Measurements from ENCODE around the gene C3orf49.

Gene C3orf49

GRCh38 chr3:63819151-63819398, at the start of gene C3orf49:
C3orf49 (plus strand) TSS chr3:63819299; CDS start chr3:63819472, 173 bp downstream.
- Mint-ChIP-seq H3K27me3 (no peaks in the 10 kb centered on the region), H3K27ac (no peak within 1 kb of the TSS), H3K4me1 (no peaks in the 10 kb centered on the region), H3K4me3 (no peak within 1 kb of the TSS), H3K9me3 (no peaks in the 10 kb centered on the region), H3K36me3 (no peaks in the 10 kb centered on the region)

- Mint-ChIP-seq H3K36me3 (no peaks in the 10 kb centered on the region), H3K4me3 (no peak overlapping the region), H3K4me1 (no peaks in the 10 kb centered on the region), H3K27me3 (peaks cover 1% of the 10 kb centered on the region), H3K27ac (no peak overlapping the region), H3K9me3 (no peaks in the 10 kb centered on the region)
These were observed 44.3 kb upstream of the C3orf49 start for GRCh38 chr3:63774781-63775180.

GRCh38 chr3:63779227-63779626, 39.9 kb upstream of the C3orf49 start:
- Mint-ChIP-seq H3K36me3 (peaks cover 1% of the 10 kb centered on the region), H3K4me1 (no peaks in the 10 kb centered on the region), H3K9me3 (no peaks in the 10 kb centered on the region), H3K27me3 (peaks cover 1% of the 10 kb centered on the region), H3K27ac (no peak overlapping the region), H3K4me3 (no peak overlapping the region)

- no peak overlapping the region for H3K27ac Mint-ChIP-seq
- H3K9me3 Mint-ChIP-seq = no peaks in the 10 kb centered on the region
- H3K36me3 Mint-ChIP-seq = no peaks in the 10 kb centered on the region
- H3K4me3 Mint-ChIP-seq = no peak overlapping the region
- peaks cover 1% of the 10 kb centered on the region for H3K27me3 Mint-ChIP-seq
- H3K4me1 Mint-ChIP-seq = no peaks in the 10 kb centered on the region
These were observed 27.1 kb upstream of the C3orf49 start for GRCh38 chr3:63791974-63792373.

GRCh38 chr3:63795438-63795837, 23.7 kb upstream of the C3orf49 start:
- Mint-ChIP-seq H3K9me3 (no peaks in the 10 kb centered on the region), H3K27ac (no peak overlapping the region), H3K27me3 (no peaks in the 10 kb centered on the region), H3K36me3 (peaks cover 1% of the 10 kb centered on the region), H3K4me1 (no peaks in the 10 kb centered on the region), H3K4me3 (no peak overlapping the region)

- Mint-ChIP-seq H3K4me3 (no peak overlapping the region), H3K27me3 (no peaks in the 10 kb centered on the region), H3K9me3 (no peaks in the 10 kb centered on the region), H3K36me3 (peaks cover 1% of the 10 kb centered on the region), H3K4me1 (no peaks in the 10 kb centered on the region), H3K27ac (no peak overlapping the region)
These were observed 20.6 kb upstream of the C3orf49 start for GRCh38 chr3:63798544-63798943.

- no peaks in the 10 kb centered on the region for H3K27me3 Mint-ChIP-seq
- no peaks in the 10 kb centered on the region for H3K4me1 Mint-ChIP-seq
- peaks cover 1% of the 10 kb centered on the region for H3K36me3 Mint-ChIP-seq
- H3K4me3 Mint-ChIP-seq = no peak overlapping the region
- no peaks in the 10 kb centered on the region for H3K9me3 Mint-ChIP-seq
- no peak overlapping the region for H3K27ac Mint-ChIP-seq
These were observed 20.1 kb upstream of the C3orf49 start for GRCh38 chr3:63798949-63799348.

- H3K36me3 Mint-ChIP-seq = peaks cover 1% of the 10 kb centered on the region
- H3K4me3 Mint-ChIP-seq = no peak overlapping the region
- H3K27me3 Mint-ChIP-seq = no peaks in the 10 kb centered on the region
- no peaks in the 10 kb centered on the region for H3K4me1 Mint-ChIP-seq
- H3K9me3 Mint-ChIP-seq = no peaks in the 10 kb centered on the region
- no peak overlapping the region for H3K27ac Mint-ChIP-seq
These were observed 19.0 kb upstream of the C3orf49 start for GRCh38 chr3:63800097-63800496.

GRCh38 chr3:63803911-63804310, 15.2 kb upstream of the C3orf49 start:
- Mint-ChIP-seq H3K4me1 (no peaks in the 10 kb centered on the region), H3K27ac (no peak overlapping the region)

GRCh38 chr3:63807961-63808565, 11.0 kb upstream of the C3orf49 start:
- H3K27ac Mint-ChIP-seq = no peak overlapping the region
- H3K27me3 Mint-ChIP-seq = no peaks in the 10 kb centered on the region
- no peaks in the 10 kb centered on the region for H3K36me3 Mint-ChIP-seq
- no peak overlapping the region for H3K4me3 Mint-ChIP-seq
- H3K9me3 Mint-ChIP-seq = no peaks in the 10 kb centered on the region
- no peaks in the 10 kb centered on the region for H3K4me1 Mint-ChIP-seq

More at GRCh38 chr3:63803911-63804310, 15.2 kb upstream of the C3orf49 start:
- peaks cover 1% of the 10 kb centered on the region for H3K36me3 Mint-ChIP-seq
- H3K9me3 Mint-ChIP-seq = no peaks in the 10 kb centered on the region
- H3K4me3 Mint-ChIP-seq = no peak overlapping the region
- no peaks in the 10 kb centered on the region for H3K27me3 Mint-ChIP-seq

- H3K4me3 Mint-ChIP-seq = no peak overlapping the region
- H3K4me1 Mint-ChIP-seq = no peaks in the 10 kb centered on the region
- no peak overlapping the region for H3K27ac Mint-ChIP-seq
- H3K36me3 Mint-ChIP-seq = no peaks in the 10 kb centered on the region
- H3K27me3 Mint-ChIP-seq = no peaks in the 10 kb centered on the region
- no peaks in the 10 kb centered on the region for H3K9me3 Mint-ChIP-seq
These were observed 10.5 kb upstream of the C3orf49 start for GRCh38 chr3:63808633-63809032.

- no peaks in the 10 kb centered on the region for H3K36me3 Mint-ChIP-seq
- no peaks in the 10 kb centered on the region for H3K9me3 Mint-ChIP-seq
- no peaks in the 10 kb centered on the region for H3K27me3 Mint-ChIP-seq
- H3K27ac Mint-ChIP-seq = no peak overlapping the region
- H3K4me1 Mint-ChIP-seq = no peaks in the 10 kb centered on the region
- no peak overlapping the region for H3K4me3 Mint-ChIP-seq
These were observed 9.5 kb upstream of the C3orf49 start for GRCh38 chr3:63809607-63810006.

GRCh38 chr3:63814237-63814636, 4.9 kb upstream of the C3orf49 start:
- Mint-ChIP-seq H3K4me1 (no peaks in the 10 kb centered on the region), H3K27me3 (no peaks in the 10 kb centered on the region), H3K36me3 (no peaks in the 10 kb centered on the region), H3K9me3 (no peaks in the 10 kb centered on the region), H3K27ac (no peak overlapping the region), H3K4me3 (no peak overlapping the region)

- no peak overlapping the region for H3K4me3 Mint-ChIP-seq
- H3K27ac Mint-ChIP-seq = no peak overlapping the region
These were observed 1.9 kb upstream of the C3orf49 start for GRCh38 chr3:63817225-63817624.

GRCh38 chr3:63818282-63819150, 583 bp upstream of the C3orf49 start:
- no peaks in the 10 kb centered on the region for H3K27me3 Mint-ChIP-seq
- no peak overlapping the region for H3K4me3 Mint-ChIP-seq
- H3K36me3 Mint-ChIP-seq = no peaks in the 10 kb centered on the region
- H3K27ac Mint-ChIP-seq = no peak overlapping the region
- no peaks in the 10 kb centered on the region for H3K4me1 Mint-ChIP-seq
- H3K9me3 Mint-ChIP-seq = no peaks in the 10 kb centered on the region

More at GRCh38 chr3:63817225-63817624, 1.9 kb upstream of the C3orf49 start:
- Mint-ChIP-seq H3K27me3 (no peaks in the 10 kb centered on the region), H3K36me3 (no peaks in the 10 kb centered on the region), H3K4me1 (no peaks in the 10 kb centered on the region), H3K9me3 (no peaks in the 10 kb centered on the region)

- Mint-ChIP-seq H3K4me1 (no peaks in the 10 kb centered on the region), H3K36me3 (peaks cover 4% of the 10 kb centered on the region), H3K27me3 (no peaks in the 10 kb centered on the region), H3K27ac (no peak overlapping the region), H3K9me3 (no peaks in the 10 kb centered on the region), H3K4me3 (no peak overlapping the region)
These were observed 5.2 kb downstream of the C3orf49 start for GRCh38 chr3:63824309-63824708.

Measured in activated naive CD4-positive, alpha-beta T cell treated with anti-CD3 and anti-CD28 coated beads, Interleukin-2, amount 50 U/mL, for 24 hours (primary cell).